Esophagus muscularis mucosa (tissue), 4 donors: Measurements from ENCODE around the gene CDH26. TPM values are rescaled to one million over a fixed set of nuclear protein-coding genes. Genes with fewer than 3 reads are reported as not detected.

ENCODE experiments used
- DNase-seq: peaks from one replicate; pipeline ENCODE4 v3.0.0-alpha.2; 2017; ENCODE audit errors: extremely low spot score
- H3K27ac ChIP-seq, 4 donors: fragments of 200-600 bp; sonication (generic); replicated peaks in 1 of 4; 1 replicate in 3 of 4; 2 replicates in 1 of 4; pipeline ENCODE4 v1.5.1; 2016 to 2019; ENCODE audit warnings: mild to moderate bottlenecking in 1 of 4
- H3K27me3 ChIP-seq, 4 donors: fragments of 200-600 bp; sonication (generic); one replicate each; pipeline versions ENCODE4 v1.5.1 to v1.6.0; 2016 to 2019
- H3K36me3 ChIP-seq, 4 donors: fragments of 200-600 bp; sonication (generic); one replicate each; pipeline ENCODE4 v1.5.1; 2016 to 2019
- H3K4me1 ChIP-seq, 4 donors: fragments of 200-600 bp; sonication (generic); one replicate each; pipeline ENCODE4 v1.5.1; 2016 to 2019
- H3K4me3 ChIP-seq, 4 donors: fragments of 200-600 bp; sonication (generic); 1 replicate in 2 of 4; 2 replicates in 2 of 4; pipeline ENCODE4 v1.5.1; 2016 to 2019; ENCODE audit warnings: mild to moderate bottlenecking in 4 of 4, moderate library complexity in 1 of 4
- H3K9me3 ChIP-seq, 4 donors: fragments of 200-600 bp; sonication (generic); 1 replicate in 3 of 4; 2 replicates in 1 of 4; pipeline ENCODE4 v1.5.1; 2016 to 2019
- EP300 ChIP-seq: sonication (generic); formaldehyde crosslinking; IDR thresholded peaks from one replicate; pipeline ENCODE4 v1.6.1; 2017; ENCODE audit warnings: antibody characterized with exemption
- POLR2A ChIP-seq: fragments of 450-650 bp; IDR thresholded peaks from one replicate; pipeline ENCODE4 v1.6.1; 2017; ENCODE audit warnings: antibody characterized with exemption, moderate library complexity, mild to moderate bottlenecking, low read depth
- POLR2AphosphoS5 ChIP-seq, 2 donors: sonication (generic); formaldehyde crosslinking; IDR thresholded peaks; one replicate each; pipeline ENCODE4 v1.6.1; 2017; ENCODE audit warnings: antibody characterized with exemption in 2 of 2
- WGBS: methylation state at CpG from one replicate; pipeline ENCODE4 v1.1.5; 2018; 5-methylcytosine and 5-hydroxymethylcytosine counted together
- intact Hi-C: fragments of 100-400 bp; cut with DNase I; formaldehyde crosslinking; loops from one replicate; pipeline ENCODE4 v1.15.1; 2023
- total RNA-seq, 4 donors: library from RNA; depleted of rRNA; stranded (reverse); fragments of >200 nt; gene quantifications; one replicate each; pipeline versions ENCODE4 v1.1.0 to v1.2.1, GENCODE V29; 2016
- TF ChIP-seq, protein P1 (sequence below), 3 experiments: fragments of 200-600 bp in 2 of 3; fragments of 450-650 bp in 1 of 3; sonication (generic) in 2 of 3; IDR thresholded peaks; one replicate each; pipeline ENCODE4 v1.5.1; 2017 to 2019; ENCODE audit warnings: antibody characterized with exemption in 3 of 3, mild to moderate bottlenecking in 2 of 3, moderate library complexity in 1 of 3

CDH26 gene
- total RNA-seq, 4 donors from 2014 or later: 0.39 to 1.3 (median 0.82) TPM

DNA sequence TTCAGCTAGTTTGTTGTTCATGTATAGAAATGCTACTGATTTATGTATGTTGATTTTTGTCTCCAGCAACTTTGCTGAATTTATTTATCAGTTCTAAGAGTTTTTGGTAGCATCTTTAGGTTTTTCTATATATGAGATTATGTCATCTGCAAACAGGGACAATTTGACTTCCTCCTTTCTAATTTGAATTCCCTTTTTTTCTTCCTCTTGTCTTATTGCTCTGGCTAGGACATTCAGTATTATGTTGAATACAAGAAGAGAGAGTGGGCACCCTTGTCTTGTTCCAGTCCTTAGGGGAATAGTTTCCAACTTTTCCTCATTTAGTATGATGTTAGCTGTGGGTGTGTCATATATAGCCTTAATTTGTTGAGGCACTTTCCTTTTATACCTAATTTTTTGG is 58.2 kb downstream of the CDH26 start:
- intact Hi-C loops: no loop called here
- H3K27me3 ChIP-seq: no peaks in the 10 kb centered on the region
- no peak for DNase-seq
- no peak overlapping the region for H3K27ac ChIP-seq
- H3K4me3 ChIP-seq: no peak overlapping the region
- peaks cover 0 to 6% (median 0%) of the 10 kb centered on the region in 4 donors for H3K9me3 ChIP-seq
- no peaks in the 10 kb centered on the region for H3K4me1 ChIP-seq
- no peak for TF ChIP-seq POLR2A
- TF ChIP-seq, protein P1, sequence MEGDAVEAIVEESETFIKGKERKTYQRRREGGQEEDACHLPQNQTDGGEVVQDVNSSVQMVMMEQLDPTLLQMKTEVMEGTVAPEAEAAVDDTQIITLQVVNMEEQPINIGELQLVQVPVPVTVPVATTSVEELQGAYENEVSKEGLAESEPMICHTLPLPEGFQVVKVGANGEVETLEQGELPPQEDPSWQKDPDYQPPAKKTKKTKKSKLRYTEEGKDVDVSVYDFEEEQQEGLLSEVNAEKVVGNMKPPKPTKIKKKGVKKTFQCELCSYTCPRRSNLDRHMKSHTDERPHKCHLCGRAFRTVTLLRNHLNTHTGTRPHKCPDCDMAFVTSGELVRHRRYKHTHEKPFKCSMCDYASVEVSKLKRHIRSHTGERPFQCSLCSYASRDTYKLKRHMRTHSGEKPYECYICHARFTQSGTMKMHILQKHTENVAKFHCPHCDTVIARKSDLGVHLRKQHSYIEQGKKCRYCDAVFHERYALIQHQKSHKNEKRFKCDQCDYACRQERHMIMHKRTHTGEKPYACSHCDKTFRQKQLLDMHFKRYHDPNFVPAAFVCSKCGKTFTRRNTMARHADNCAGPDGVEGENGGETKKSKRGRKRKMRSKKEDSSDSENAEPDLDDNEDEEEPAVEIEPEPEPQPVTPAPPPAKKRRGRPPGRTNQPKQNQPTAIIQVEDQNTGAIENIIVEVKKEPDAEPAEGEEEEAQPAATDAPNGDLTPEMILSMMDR (IDR thresholded peaks at IDR 0.05): no peak
- TF ChIP-seq POLR2AphosphoS5 (IDR thresholded peaks at IDR 0.05): no peak
- TF ChIP-seq EP300: no peak
- H3K36me3 ChIP-seq: no peaks in the 10 kb centered on the region

DNA sequence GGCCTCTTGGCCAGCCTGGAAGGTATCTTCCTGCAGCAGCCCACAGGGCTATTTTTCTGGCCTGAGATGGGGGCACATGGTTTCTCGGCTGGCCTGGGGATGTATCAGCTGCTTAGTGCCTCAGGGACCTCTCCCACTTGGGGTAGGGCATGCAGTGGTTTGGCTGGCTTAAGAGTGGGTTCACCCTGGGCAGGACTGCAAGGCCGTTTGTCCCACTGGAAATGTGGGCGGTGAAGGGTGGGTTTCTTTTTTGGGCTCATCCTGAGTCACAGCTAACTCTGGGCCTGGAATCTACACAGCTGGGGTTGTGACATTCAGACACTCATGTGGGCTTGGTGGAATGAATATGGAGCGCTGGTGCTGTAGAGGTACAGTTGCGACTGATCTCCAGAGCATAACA is 62.0 kb downstream of the CDH26 start:
- H3K4me3 ChIP-seq: no peak overlapping the region
- no peaks in the 10 kb centered on the region for H3K27me3 ChIP-seq
- H3K36me3 ChIP-seq: no peaks in the 10 kb centered on the region
- no peak overlapping the region for H3K27ac ChIP-seq
- intact Hi-C loops: no loop called here
- no peak for DNase-seq
- H3K9me3 ChIP-seq: peaks cover 0 to 6% (median 0%) of the 10 kb centered on the region in 4 donors
- TF ChIP-seq POLR2AphosphoS5 (IDR thresholded peaks at IDR 0.05) (no peak), EP300 (no peak), POLR2A (no peak)
- TF ChIP-seq, protein P1 (IDR thresholded peaks at IDR 0.05): no peak
- no peaks in the 10 kb centered on the region for H3K4me1 ChIP-seq
- WGBS: 82% methylated on average over 3 of the region's 5 CpGs

DNA sequence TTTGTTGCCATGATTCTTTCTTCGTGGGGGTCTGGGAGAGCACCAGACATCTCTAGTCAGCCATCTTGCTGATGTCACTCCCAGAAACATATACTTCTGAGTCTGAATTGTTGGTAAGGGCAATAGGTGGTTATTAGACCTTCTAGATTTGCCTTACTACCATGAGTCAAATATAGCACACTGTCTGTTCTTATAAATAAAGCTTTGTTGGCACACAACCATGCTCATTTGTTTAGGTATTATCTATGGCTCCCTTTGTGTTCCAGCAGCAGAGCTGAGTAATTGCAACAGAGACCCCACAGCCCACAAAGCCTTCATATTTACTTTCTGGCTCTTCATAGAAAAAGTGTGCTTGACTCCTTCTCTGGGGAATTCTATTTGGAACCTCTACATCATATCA is 62.9 kb downstream of the CDH26 start:
- Histone ChIP-seq H3K27me3 (no peaks in the 10 kb centered on the region), H3K9me3 (no peaks in the 10 kb centered on the region), H3K4me3 (no peak overlapping the region), H3K27ac (no peak overlapping the region), H3K36me3 (no peaks in the 10 kb centered on the region), H3K4me1 (no peaks in the 10 kb centered on the region)
- DNase-seq: no peak
- intact Hi-C loops: no loop called here
- TF ChIP-seq, protein P1 (IDR thresholded peaks at IDR 0.05): no peak
- TF ChIP-seq POLR2AphosphoS5 (IDR thresholded peaks at IDR 0.05) (no peak), POLR2A (no peak), EP300 (no peak)
- 68% methylated on average over 1 of the region's 1 CpG for whole genome bisulfite sequencing

DNA sequence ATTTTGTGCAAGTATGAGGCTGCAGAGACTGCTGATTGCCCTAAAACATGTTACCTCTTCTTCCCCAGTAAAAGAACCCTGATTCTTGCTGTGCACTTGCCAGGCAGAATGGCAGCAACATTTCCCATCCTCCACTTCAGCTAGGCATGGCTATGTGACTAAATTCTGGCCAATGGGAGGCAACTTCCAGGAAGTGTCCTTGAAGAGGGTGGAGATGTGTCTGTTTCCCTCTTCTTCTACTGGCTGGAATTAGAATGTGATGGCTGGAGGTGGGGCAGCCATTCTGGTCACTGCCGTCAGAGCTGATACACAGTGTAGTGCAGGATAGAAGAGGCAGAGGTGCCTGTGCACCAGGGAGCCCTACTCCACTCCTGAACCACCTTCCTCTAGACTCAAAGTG is 64.6 kb downstream of the CDH26 start:
- TF ChIP-seq EP300 (no peak), POLR2AphosphoS5 (IDR thresholded peaks at IDR 0.05) (no peak)
- TF ChIP-seq, protein P1 (IDR thresholded peaks at IDR 0.05): no peak
- no peaks in the 10 kb centered on the region for H3K36me3 ChIP-seq
- H3K4me1 ChIP-seq: no peaks in the 10 kb centered on the region
- no peaks in the 10 kb centered on the region for H3K9me3 ChIP-seq
- H3K27me3 ChIP-seq: no peaks in the 10 kb centered on the region
- intact Hi-C loops: no loop called here
- H3K27ac ChIP-seq: no peak overlapping the region
- WGBS: 90% methylated on average over 1 of the region's 1 CpG
- H3K4me3 ChIP-seq: no peak overlapping the region
- DNase-seq: peak; percentile 53

DNA sequence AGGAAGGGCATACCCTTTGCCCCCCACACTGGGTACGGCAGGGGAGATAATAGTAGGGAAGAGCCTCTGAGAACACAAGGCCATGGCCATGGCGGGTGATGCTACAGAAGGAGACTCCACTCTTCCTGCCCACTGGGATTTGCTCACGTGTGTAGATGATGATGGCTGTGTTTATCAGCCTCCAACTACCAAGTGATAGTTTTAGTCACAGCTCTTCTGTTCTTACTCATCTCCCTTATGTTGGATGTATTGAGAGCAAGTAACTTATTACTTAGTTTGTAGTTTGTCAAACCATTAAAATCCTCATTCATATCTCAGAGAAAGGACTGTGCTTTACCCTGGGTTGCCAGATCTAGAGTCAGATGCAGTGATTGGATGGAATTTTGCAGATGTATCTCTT is 66.0 kb downstream of the CDH26 start:
- Histone ChIP-seq H3K4me1 (no peaks in the 10 kb centered on the region), H3K27me3 (no peaks in the 10 kb centered on the region), H3K36me3 (no peaks in the 10 kb centered on the region), H3K4me3 (no peak overlapping the region), H3K9me3 (no peaks in the 10 kb centered on the region), H3K27ac (no peak overlapping the region)
- no peak for TF ChIP-seq EP300
- TF ChIP-seq, protein P1 (IDR thresholded peaks at IDR 0.05): no peak
- no peak for TF ChIP-seq POLR2AphosphoS5 (IDR thresholded peaks at IDR 0.05)
- TF ChIP-seq POLR2A: no peak
- intact Hi-C loops: no loop called here
- WGBS: 80% methylated on average over 3 of the region's 3 CpGs
- DNase-seq: peak; percentile 47
